SHP77 (cell line): ENCODE data around the gene MYH10.
A peak's percentile ranks its signal among the peaks of the same experiment; 100 is the strongest.

Source experiments
- DNase-seq, 2 experiments: peaks; one replicate each; lab custom pipeline; 2025; lab: John Stamatoyannopoulos, UW

The MYH10 gene

GRCh38 chr17:8444494-8444893 lies 186.0 kb downstream of the MYH10 start:
- DNase-seq: no peak

DNA sequence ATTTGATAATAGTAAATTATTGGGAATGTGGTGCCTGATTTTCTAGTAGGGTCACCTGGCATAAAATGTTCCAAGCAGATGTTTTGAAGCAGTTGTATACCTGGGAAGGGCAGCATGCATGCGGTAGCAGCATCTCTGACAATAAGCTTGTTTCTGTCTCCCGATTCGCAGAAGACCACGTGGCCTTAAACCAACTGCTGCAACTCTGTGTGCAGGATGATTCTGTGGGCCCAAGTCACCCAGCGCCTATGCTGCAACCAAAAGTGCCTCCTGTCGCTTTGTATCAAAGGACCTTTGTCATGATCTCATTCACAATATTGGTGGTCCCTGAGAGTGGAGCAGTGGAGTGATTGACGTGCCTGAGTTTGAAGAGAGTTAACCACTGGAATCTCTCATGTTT lies 186.8 kb downstream of the MYH10 start:
- no peak for DNase-seq

DNA sequence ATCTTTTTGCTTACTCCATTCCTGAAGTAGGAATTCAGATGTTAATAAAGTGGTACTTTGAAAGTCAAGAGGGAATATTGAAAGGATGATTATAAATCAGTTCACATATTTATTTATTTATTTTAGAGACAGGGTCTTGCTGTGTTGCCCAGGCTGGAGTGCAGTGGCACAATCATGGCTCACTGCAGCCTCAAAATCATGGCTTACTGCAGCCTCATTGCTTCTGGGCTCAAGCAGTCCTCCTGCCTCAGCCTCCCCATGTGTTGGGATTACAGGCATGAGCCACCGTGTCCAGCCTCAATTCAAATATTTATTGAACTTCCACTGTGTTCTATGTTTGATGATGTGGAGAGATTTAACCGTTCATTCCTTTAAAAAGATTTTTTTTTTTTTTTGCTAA lies 188.2 kb downstream of the MYH10 start:
- no peak for DNase-seq

DNA sequence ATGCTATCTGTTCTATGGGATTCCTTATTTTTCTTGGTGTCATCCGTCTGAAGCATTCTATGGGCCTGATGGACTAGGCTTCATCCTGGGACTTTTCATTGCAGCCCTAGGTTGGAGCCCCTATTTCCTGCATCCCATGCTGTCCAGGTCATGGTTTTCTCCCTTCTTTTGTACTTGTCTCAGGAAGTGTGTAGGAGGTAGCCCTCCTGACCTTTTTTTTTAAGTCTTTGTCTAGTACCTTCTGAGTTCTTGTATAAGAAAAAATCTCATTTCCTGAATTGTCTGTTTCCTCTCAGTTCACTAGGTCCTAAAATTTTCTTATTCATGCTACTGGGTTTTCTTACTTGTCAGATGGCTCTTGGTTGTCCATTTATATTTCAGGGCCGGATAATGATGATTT lies 188.8 kb downstream of the MYH10 start:
- DNase-seq: no peak

DNA sequence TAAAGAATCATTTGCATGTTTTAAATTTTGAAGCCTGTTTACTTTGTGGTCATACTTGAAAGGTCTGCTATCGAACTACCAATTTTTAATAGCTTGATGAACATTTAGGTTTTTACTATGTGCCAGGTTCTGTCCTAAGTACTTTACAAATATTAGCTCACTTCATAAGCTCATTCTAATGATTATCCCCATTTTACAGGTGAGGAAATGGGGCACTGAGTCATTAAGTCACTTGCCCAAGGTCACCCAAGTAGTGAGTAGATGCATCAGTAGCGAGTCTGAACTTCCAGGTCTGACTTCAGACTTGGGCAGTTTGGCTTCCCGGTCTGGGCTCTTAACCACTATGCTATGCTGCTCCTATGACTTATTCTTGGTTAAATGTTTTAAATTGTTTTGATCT lies 190.8 kb downstream of the MYH10 start:
- no peak for DNase-seq

- no peak for DNase-seq
Measured at GRCh38 chr17:8438441-8438840, 192.1 kb downstream of the MYH10 start.

- DNase-seq: no peak
Measured at GRCh38 chr17:8436844-8437171, 193.7 kb downstream of the MYH10 start.

GRCh38 chr17:8436169-8436843 lies 194.2 kb downstream of the MYH10 start:
- DNase-seq: peak; percentile 16 to 46

DNA sequence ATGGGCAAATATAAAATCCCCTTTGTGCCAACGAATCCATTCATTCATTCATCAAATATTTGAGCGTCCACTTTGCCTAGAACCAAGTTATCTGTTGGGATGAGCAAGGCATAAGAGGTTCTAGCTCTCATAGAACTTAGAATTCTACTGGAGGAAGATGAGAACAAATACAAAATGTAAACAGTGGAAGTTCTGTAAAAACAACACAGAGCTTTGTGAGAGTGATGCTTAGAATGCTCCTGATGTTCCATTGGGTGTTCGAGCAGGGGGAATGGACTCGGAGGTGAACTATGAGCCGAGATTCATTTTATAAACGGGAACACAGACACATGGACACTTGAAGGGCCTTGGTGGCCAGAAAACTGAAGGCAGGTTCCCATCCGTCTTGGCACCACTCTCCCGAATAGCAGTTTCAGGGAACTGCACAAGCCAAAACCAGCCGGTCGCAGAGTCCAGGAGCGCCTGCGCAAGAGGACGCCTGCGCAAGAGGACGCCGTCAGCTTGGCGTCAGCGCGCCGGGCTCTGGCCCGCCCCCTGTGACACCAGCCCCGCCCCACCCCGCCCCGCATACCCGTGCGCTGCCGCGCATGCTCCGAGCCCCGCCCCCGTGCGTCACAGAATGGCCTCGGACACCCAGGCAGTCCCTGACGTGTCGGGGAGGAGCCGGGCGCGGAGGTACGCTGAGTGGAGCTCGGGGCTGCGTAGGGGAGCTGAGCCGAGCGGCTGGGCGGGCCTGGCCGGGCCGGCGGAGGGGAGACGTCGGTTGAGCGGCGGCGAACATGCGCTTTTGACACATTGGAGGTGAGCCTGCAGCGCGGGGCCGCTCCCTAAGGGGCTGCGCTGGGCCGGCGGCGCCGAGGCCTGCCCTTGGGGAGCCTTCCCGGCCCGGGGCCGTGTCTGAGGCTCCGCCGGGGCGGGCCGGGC lies 195.0 kb downstream of the MYH10 start, which contains the start of gene NDEL1:
Gene NDEL1 (plus strand): TSS at position 640 of the 924 bp plus-strand sequence. CDS start 8,388 bp downstream, outside the sequence.
- DNase-seq: peak; percentile 97 to 99

DNA sequence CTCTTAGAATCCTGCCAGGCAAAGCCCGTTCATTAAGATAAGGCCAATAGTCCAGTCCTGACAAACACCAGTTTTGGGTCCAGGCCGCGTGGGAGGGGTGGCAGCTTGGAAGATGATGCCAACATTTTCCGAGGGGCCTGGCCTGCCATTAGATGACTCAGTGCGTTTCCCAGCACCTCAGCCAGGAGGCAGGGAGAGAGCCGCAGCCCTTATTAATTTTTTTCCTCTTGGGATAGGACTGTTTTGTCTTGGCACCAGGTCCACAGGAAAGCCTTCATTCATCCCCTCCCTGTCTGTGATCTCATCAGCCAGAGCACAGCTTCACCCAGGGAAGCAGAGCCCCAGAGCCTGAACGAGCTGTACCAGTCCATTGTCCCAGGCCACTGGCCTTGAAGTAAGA lies 199.6 kb downstream of the MYH10 start:
- no peak for DNase-seq

- DNase-seq: no peak
Measured at GRCh38 chr17:8426802-8427201, 203.7 kb downstream of the MYH10 start.

GRCh38 chr17:8426094-8426720 lies 204.3 kb downstream of the MYH10 start:
- no peak for DNase-seq
